Central memory CD8-positive, alpha-beta T cell (primary cell): ENCODE results near the gene XPR1.

Experiments
- ATAC-seq: fragments of 150-1000 bp; cut with Tn5 transposase; replicated peaks from 2 replicates; pipeline ENCODE4 v1.10.0; 2022; ENCODE audit warnings: mild to moderate bottlenecking, moderate FRiP score, moderate number of reproducible peaks; ENCODE audit not compliant: poor library complexity, severe bottlenecking; ENCODE audit errors: extremely low read depth
- DNase-seq, 2 donors: peaks; one replicate each; pipeline ENCODE4 v3.0.0; 2021; ENCODE audit warnings: low spot score in 2 of 2
- H3K27ac Mint-ChIP-seq: one replicate; pipeline ENCODE4 v1.8.0; 2022; ENCODE audit warnings: low read depth, mild to moderate bottlenecking, moderate library complexity, mixed read lengths
- H3K27me3 Mint-ChIP-seq: one replicate; pipeline ENCODE4 v1.8.0; 2022; ENCODE audit warnings: mixed read lengths
- H3K36me3 Mint-ChIP-seq: one replicate; pipeline ENCODE4 v1.8.0; 2022; ENCODE audit warnings: mild to moderate bottlenecking, moderate library complexity, mixed read lengths; ENCODE audit not compliant: insufficient read depth
- H3K4me1 Mint-ChIP-seq: one replicate; pipeline ENCODE4 v1.8.0; 2022; ENCODE audit warnings: mixed read lengths
- H3K4me3 Mint-ChIP-seq: one replicate; pipeline ENCODE4 v1.8.0; 2022; ENCODE audit warnings: mild to moderate bottlenecking, moderate library complexity, mixed read lengths
- H3K9me3 Mint-ChIP-seq: one replicate; pipeline ENCODE4 v1.8.0; 2022; ENCODE audit warnings: mixed read lengths

Gene XPR1

DNA sequence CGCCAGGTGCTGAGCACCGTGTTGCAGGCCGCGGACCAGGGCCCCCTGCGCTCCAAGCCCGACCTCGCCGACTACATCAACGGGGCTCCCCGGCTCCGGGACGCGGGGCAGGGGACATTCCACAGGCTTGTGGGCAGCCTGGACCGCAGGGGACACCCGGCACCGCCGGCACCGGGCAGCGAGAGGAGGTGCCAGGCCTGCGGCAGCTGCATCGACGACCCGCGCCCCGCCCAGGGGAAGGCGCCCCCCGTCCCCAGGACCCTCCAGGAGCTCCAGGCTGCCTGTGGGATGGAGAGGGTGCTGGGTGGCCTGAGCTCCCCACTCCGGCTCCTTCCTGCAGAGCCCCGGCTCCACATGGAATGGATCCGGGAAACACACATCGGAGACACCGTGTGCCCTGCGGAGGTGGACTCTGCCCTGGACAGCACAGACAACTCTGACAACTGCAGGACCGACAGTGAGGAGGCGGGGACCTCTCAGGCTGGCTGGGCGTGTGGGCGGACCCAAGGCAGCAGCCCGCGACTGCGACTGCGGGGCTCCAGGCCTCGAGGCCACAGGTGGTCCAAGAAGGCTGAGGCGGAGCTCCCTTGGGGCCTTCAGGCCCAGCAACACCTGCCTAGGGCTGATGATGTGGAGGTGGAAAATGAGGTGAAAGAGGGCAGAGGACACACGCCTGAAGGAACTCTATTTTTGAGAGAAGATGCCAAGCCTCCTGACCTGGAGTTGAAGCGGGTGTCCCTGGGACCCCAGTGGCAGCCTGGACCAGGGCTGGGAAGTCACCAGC, 303.7 kb downstream of the XPR1 start:
- DNase-seq (no peak), ATAC-seq (no peak)
- peaks cover 10% of the 10 kb centered on the region for H3K4me1 Mint-ChIP-seq
- no peaks in the 10 kb centered on the region for H3K27me3 Mint-ChIP-seq
- no peak overlapping the region for H3K27ac Mint-ChIP-seq
- no peaks in the 10 kb centered on the region for H3K9me3 Mint-ChIP-seq
- H3K4me3 Mint-ChIP-seq, result no peak overlapping the region
- H3K36me3 Mint-ChIP-seq, result peaks cover 2% of the 10 kb centered on the region

DNA sequence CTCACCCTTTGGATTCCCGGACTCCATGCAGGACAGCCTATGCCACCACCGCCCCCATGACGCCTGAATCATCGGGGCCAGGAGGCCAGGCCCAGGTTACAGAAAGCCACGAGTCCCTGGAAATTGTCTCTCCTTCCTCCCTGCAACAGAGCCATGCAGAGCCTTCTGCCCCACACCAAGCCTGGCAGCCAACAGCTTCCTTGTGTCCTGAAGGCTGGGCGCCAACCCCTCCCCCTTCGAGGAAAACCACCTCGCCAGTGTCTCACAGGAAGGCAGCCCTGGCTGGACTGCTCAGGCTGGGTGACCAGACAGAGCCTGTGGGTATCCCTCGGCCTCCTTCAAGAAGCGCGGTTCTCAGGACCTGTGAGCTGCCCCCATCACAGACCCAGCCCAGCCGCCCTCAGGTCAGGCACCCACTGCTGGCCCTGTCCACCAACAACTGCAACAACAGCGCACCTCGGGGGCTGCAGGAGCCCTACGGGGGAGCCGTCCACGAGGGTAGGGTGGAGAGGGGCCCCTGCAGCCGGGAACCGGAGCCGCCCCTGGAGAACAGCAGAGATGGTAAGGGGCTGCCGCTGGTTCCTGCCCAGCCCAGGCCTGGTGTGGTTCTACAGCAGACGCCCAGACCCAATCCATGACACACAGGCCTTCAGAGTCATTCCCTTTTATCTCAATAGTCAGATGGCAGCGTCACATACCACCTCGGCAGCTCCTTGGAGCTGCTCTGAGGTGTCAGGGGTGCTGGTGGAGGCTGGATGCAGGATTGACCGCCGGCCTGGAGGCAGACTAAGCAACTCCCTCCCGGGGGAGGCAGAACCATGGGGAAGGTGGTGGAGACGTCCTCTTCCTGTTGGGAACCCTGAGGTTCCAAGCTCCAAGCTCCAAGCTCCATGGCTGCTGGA, 304.5 kb downstream of the XPR1 start:
- peaks cover 10% of the 10 kb centered on the region for H3K4me1 Mint-ChIP-seq
- H3K27me3 Mint-ChIP-seq, result no peaks in the 10 kb centered on the region
- peaks cover 2% of the 10 kb centered on the region for H3K36me3 Mint-ChIP-seq
- no peaks in the 10 kb centered on the region for H3K9me3 Mint-ChIP-seq
- H3K4me3 Mint-ChIP-seq, result no peak overlapping the region
- ATAC-seq (no peak), DNase-seq (no peak)
- H3K27ac Mint-ChIP-seq, result no peak overlapping the region

DNA sequence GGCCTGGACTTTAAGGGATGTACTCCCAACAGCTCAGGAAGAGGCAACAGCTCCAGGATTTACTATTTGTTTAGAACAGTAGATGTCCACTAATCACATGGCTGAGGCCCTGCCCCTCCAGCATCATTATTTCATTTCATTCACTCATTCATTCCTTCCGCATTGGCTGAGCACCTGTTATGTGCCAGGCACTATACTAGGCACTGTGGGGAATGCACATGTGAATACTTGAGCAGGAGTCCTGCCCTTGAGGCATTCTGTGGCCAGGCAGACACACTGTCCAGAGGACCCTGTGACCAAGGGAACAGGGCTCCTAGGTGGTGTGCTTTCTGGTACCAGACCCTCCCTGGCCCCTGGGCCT, 305.2 kb downstream of the XPR1 start:
- Mint-ChIP-seq H3K27ac (no peak overlapping the region), H3K27me3 (no peaks in the 10 kb centered on the region), H3K4me3 (no peak overlapping the region), H3K36me3 (peaks cover 2% of the 10 kb centered on the region), H3K4me1 (peaks cover 10% of the 10 kb centered on the region), H3K9me3 (no peaks in the 10 kb centered on the region)
- DNase-seq (no peak), ATAC-seq (no peak)

DNA sequence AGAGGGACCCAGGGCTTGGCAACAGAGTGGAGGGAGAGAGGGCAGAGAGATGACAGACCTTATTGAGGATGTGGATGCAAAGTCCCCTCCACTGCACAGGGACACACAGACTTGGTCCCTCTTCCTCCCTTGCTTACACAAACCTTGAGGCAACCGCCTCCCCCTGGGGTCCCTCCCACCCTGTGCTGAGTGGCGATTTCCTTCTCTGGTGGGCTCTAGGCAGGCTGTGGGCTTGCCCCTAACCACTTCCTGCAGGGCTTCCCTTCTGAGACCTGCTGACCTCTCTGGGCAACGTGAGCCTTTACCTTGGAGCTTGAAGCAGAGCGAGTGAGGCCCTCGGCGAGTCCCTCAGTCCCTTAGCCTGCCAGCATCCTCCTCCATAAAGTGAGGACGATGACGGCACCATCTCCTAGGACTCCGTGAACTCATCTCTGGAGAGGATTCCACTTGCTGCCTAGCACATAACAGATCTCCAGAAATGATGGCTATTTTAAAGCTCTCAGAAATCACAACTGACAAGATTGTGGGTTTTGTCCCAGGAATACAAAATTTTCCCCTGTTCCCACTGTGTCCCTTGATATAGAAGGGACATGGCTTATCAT, 305.9 kb downstream of the XPR1 start:
- no peak overlapping the region for H3K27ac Mint-ChIP-seq
- H3K4me1 Mint-ChIP-seq, result peaks cover 10% of the 10 kb centered on the region
- no peaks in the 10 kb centered on the region for H3K9me3 Mint-ChIP-seq
- H3K4me3 Mint-ChIP-seq, result no peak overlapping the region
- ATAC-seq (no peak), DNase-seq (no peak)
- H3K27me3 Mint-ChIP-seq, result no peaks in the 10 kb centered on the region
- H3K36me3 Mint-ChIP-seq, result peaks cover 2% of the 10 kb centered on the region

DNA sequence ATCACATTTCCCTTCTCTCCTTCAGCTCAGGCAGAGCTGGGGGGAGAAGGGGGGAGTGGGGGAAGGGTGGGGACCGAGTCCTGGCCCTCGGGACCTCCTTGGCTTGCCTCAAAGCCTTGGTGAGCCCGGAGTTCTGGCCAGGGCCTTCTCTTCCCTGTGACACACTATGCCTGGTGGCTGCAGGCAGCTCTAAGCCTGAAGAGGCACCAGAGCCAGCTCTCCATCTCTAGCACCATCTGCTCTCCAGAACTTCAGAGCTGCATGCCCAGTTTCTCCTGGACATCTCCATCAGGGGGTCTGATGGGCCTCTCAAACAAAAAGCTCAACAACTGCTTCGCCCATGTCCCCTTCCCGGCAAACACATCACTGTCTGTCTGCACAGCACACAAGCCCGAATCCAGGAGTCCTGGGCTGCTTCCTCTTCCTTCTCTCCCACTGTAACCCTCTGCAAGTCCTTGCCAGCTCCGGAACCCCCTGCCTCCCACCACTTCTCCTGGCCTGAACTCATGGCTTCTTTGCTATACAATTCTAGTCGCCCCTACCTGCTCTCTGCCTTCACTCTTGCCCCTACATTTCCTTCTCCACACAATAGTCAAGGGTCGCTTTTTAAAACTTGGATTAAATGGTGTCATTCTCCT, 307.4 kb downstream of the XPR1 start:
- Mint-ChIP-seq H3K27me3 (no peaks in the 10 kb centered on the region), H3K36me3 (peaks cover 2% of the 10 kb centered on the region), H3K4me1 (peaks cover 10% of the 10 kb centered on the region), H3K27ac (no peak overlapping the region), H3K4me3 (no peak overlapping the region), H3K9me3 (no peaks in the 10 kb centered on the region)
- DNase-seq (no peak), ATAC-seq (no peak)

DNA sequence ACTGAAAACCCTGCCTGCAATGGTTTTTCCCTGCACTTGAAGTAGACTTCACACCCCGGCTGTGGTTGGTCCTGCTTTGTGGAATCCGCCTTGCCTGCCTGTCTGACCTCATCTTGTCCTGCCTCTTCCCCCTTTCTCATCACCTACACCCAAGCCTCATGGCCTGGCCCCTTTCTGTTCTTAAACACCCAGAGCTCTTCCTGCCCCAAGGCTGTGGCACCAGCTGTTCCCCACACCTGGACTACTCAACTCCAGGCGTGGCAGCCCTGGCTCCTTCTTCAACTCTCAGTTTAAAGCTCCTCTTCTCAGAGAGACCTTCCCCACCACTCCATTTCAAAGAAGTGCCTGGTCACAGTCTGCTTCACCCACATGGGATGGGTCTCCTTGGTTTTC, 307.9 kb downstream of the XPR1 start:
- ATAC-seq, result no peak
- Mint-ChIP-seq H3K27ac (no peak overlapping the region), H3K9me3 (no peaks in the 10 kb centered on the region), H3K27me3 (no peaks in the 10 kb centered on the region), H3K36me3 (peaks cover 2% of the 10 kb centered on the region), H3K4me3 (no peak overlapping the region), H3K4me1 (peaks cover 10% of the 10 kb centered on the region)
- no peak for DNase-seq
